Measurements from ENCODE around the gene UGGT1.
"Not testable (repeated sequence)": the region's sequence is repeated elsewhere in the genome, so short reads cannot be mapped to it uniquely, and the experiment has no call there.

The UGGT1 gene

DNA sequence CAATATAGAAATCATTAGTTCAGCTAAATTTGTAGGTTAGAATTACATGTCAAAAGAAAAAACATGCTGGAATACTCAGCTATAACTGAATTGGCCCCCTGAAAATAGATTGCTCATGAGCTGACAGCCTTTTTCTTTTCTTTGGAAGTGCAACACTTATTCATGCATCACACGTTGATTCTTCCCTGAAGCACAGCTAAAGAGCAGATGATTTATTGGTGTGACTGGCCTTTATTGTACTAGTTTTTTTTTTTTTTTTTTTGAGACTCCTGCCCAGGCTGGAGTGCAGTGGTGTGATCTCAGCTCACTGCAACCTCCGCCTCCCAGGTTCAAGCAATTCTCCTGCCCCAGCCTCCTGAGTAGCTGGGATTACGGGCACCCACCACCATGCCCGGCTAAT is 83.1 kb downstream of the UGGT1 start:
- DNase-seq, result not testable (repeated sequence)

DNA sequence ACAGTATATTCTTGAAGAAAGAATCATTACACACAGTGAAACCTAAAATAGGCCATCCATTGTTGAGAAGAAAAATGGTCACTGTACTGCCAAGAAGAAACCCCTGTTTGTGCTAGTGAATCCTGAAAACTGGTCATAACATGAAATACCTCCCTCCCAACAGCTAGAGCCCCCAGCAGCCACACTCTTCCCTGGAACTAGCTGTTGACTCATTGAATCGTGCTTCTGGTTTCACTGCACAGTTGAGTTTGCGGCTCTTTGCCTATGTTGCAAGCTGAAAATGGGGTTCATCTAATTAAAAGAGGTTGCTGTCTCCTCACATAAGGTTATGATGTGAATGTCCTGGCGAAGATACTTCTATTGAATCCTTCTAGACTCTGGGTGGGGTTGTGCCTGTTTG is 86.3 kb downstream of the UGGT1 start:
- DNase-seq, result no peak

- no peak for DNase-seq
These were observed 87.2 kb downstream of the UGGT1 start for GRCh38 chr2:128178149-128178649.

- no peak for DNase-seq
These were observed 87.9 kb downstream of the UGGT1 start for GRCh38 chr2:128178650-128179460.

- DNase-seq, result no peak
These were observed 88.4 kb downstream of the UGGT1 start for GRCh38 chr2:128179461-128179755.

DNA sequence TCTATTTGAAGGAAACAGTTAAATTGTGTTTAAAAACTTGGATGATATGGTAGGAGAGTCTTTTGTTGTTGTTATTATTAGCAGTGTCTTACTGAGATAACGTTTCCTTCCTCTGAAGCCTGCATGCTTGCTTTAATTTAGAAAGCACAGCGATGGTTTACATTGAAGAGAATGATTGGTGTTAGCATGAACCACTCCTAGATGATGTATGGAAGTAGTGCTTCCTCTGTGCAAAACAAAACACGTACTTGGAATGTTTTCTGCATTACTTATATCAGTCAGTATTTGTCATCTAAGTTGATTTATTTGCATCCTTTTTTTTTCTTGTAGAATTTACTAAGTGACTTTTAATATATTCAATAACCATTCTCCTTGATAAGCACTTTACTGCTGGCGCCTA is 89.0 kb downstream of the UGGT1 start:
- no peak for DNase-seq

- no peak for DNase-seq
These were observed 94.6 kb downstream of the UGGT1 start for GRCh38 chr2:128185576-128185975.

GRCh38 chr2:128187032-128187654 is 96.1 kb downstream of the UGGT1 start:
- no peak for DNase-seq

DNA sequence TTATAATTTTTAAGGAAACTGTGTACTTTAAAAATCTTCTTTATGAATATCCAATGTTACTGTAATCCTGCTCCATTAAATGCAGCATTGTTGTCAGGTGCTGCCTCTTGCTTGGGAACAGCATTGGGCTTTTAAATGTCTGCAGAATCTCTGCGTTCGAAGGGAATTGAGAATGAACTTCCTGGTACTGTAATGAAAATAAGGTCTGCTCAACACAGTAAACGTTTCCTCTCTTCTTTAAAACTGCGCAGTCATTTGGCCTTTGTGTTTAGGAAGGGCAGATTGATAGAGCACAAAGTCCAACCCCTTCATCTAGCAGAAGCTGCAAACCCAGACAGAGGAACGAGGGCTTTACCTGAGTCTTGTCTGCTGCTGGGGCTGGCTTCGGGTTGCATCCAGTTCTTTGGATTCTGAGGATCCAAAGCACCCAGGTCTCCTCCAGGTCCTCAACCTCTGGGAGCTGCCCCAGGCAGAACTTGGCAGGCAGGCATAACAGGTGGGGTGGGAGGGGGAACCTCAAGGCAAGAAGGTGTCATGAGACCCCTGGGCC is 104.5 kb downstream of the UGGT1 start:
- no peak for DNase-seq

DNA sequence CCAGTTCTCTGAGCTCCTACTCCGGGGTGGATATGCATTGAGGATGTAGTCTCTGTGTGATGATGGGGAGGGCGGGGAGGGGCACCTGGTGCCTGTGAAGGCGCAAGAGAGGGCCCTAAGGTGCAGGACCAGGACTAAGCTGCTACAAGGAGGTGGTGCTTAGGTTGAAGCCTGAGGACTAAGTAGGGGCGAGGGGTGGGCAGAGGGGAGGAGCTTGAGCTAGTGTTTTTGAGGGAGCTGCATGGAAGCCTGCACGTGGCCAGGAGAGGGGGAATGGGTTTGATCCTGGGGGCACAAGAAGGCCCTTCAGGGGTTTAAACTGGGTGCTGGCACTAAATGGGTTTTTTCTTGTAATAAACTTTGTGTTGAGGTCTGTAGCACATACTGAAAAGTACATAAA is 105.0 kb downstream of the UGGT1 start:
- no peak for DNase-seq

DNA sequence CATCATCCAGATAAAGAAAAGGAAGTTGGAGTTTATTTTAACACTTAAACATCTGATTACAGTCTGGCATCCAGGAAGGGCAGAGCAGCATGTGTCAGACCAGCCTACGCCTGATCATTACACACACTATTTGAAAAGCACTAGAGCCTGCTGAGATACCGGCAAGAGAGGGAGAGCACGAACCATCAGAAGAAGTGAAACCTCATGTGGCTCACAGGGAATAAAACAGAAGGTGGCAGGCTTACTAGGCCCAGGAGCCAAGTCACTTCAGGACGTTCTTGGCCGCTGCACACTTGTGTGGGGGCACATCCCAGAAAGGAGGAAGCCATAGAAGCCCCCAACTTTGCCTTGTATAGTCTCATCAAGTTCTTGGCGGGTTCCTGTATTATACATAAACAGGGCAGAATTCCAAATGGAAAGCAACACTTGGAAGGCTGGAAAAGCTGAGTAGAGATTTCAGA is 105.5 kb downstream of the UGGT1 start:
- DNase-seq, result no peak

- DNase-seq, result no peak
These were observed 106.1 kb downstream of the UGGT1 start for GRCh38 chr2:128197059-128197458.

DNA sequence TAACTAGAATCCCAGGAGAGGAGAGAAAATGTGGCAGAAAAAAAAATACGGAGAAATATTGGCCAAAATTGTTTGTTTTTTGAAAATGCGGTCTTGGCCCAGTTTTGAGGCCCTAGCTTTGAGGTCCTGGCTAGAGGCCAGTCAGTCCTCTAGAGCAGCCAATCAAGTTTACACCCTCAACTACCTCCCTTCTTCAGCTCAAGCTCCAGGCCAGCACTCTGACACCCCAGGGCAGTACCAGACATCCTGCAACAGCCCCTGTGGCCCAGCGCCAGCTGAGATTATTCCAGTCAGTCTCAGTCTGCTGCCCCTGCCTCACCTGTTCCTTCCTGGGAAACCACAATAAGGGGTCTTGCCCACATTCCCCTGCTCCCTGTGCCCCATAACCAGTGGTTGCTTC is 107.7 kb downstream of the UGGT1 start:
- DNase-seq, result no peak

GRCh38 chr2:128199141-128199540 is 108.1 kb downstream of the UGGT1 start:
- DNase-seq, result no peak

DNA sequence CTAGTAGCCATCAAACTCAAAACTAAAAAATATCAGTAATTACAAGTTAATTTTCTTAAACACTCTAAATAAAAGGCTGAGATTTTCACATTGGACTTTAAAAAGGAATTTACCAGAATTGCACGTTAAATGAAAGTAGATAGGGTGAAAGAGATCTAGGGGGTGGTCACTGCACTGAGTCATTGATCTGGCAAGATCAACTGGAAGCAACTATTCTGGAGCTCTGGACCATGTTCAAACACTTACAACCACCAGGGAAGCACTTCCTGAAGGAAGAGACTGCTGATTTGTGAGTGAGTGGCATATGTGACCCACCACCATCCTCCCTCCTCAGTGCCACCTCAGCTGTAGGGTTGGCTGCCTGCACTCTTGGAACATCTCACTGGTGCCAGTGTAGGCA is 111.8 kb downstream of the UGGT1 start:
- no peak for DNase-seq

DNA sequence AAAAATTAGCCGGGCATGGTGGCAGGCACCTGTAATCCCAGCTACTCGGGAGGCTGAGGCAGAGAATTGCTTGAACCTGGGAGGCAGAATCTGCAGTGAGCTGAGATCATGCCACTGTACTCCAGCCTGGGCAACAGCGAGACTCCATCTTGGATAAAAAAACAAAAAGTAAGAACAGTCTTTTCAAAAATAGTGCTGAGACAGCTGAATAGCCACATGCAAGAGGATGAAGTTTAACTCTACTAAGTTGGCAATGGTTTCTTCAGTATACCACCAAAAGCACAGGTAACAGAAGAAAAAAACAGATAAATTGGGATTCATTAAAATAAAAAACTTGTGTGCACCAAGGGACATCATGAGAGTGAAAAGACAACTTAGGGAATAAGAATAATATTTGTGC is 115.2 kb downstream of the UGGT1 start:
- DNase-seq, result no peak

- no peak for DNase-seq
These were observed 117.0 kb downstream of the UGGT1 start for GRCh38 chr2:128208023-128208422.

- DNase-seq, result not testable (repeated sequence)
These were observed 117.8 kb downstream of the UGGT1 start for GRCh38 chr2:128208631-128209324.

DNA sequence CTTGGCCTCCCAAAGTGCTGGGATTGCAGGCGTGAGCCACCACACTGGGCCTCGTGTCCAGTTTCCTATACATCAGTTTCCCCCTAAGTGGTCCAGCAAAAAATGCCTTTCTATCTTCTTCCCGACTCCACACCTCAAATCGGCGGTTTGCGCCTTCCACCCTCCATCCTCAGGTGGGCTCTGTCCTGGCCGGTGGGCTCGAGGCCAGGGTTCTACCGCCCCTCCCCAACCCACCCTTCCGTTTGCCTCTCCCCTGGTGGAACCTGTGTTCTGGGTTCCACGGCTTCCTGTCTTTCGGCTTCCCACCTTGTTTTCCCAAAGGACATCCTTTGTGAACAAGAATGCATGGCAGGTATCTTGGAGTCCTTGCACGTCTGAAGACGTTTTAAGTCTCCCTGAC is 123.3 kb downstream of the UGGT1 start:
- no peak for DNase-seq

DNA sequence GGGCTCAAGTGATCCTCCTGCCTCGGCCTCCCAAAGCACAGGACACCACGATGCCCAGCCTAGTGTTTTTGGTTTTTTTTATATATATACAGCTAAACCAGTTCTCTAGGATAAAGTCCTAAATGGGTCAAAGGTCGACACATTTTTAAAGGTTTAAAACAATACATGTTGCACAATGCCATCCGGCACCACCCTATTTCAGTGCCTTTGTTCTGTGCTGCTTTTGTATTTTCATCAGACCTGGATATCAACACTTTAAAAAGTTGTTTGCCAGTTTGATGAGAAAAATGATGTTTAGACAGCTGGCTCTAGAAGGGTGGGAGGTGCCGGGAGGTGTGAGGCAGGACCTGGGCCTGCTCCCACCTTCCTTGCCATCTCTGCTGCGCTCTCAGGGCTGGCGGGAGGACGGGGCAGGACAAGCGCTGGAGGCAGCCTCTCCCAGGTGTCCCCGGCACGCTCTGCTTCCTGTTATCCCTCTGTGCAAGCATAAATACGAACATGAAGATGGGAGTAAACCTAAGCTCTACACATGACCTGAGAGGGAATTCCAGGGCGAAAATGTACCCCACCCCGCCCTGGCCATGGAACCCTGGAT is 124.0 kb downstream of the UGGT1 start:
- no peak for DNase-seq

GRCh38 chr2:128215897-128216642 is 125.1 kb downstream of the UGGT1 start:
- DNase-seq, result no peak

GRCh38 chr2:128217671-128218070 is 126.7 kb downstream of the UGGT1 start:
- no peak for DNase-seq

DNA sequence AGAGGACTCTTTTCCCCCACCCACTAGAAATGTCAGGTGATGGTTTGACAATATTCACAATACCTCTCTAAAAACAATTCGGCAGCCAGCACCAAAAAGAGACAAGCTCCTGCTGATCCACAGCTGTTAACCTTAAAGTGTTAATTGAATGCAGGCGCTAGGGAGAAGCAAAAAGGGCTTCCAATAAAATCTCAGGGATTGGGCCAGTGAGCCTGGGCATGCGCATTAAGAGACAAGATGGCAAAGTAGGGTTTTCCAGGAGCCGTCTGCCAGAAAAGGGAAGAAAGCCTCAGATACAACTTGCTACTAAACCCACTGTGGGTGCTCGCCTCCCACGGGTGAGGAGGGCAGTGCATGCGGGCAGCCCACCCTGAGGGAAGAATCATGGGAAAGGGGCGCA is 128.9 kb downstream of the UGGT1 start:
- DNase-seq, result no peak
